ENCODE results near the gene CD99. TPM values are rescaled to one million over a fixed set of nuclear protein-coding genes. Genes with fewer than 3 reads are reported as not detected.

CD99 gene
- 317 TPM for total RNA-seq

- intact Hi-C loops (cut with DNase I) = no loop called here
- ATAC-seq = peak; percentile 96
- DNase-seq (ENCODE audit: low spot score) = peak; percentile 91
Observed at GRCh38 chrX:2690856-2691542, at the start of gene CD99. Gene CD99, plus strand, starts transcription at chrX:2691295. Its CDS starts 66 bp downstream, at chrX:2691361.

GRCh38 chrX:2642146-2642545 is 48.9 kb upstream of the CD99 start:
- no peak for ATAC-seq
- intact Hi-C loops (cut with DNase I) = no loop called here

GRCh38 chrX:2642791-2643190 is 48.3 kb upstream of the CD99 start:
- DNase-seq (ENCODE audit: low spot score) (no peak), ATAC-seq (no peak)
- intact Hi-C loops (cut with DNase I) = no loop called here

More at GRCh38 chrX:2642146-2642545, 48.9 kb upstream of the CD99 start:
- no peak for DNase-seq (ENCODE audit: low spot score)

DNA sequence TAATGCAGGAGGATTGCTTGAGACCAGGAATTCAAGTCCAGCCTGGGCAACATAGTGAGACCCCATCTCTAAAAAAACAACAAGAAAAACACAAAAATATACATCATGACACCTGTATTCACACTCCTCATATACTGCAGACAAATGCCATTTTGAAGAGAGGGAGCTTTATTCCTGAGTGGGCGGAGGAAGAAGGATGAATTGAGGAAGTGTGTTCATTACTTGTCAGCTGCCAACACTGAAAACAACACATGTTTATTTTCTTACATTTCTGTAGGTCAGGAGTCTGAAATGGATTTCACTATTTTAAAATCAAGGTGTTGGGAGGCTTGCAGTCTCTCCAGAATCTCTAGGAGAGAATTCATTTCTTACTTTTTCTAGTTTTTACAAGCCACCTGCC is 47.2 kb upstream of the CD99 start:
- intact Hi-C loops (cut with DNase I) = no loop called here
- no peak for ATAC-seq
- no peak for DNase-seq (ENCODE audit: low spot score)

DNA sequence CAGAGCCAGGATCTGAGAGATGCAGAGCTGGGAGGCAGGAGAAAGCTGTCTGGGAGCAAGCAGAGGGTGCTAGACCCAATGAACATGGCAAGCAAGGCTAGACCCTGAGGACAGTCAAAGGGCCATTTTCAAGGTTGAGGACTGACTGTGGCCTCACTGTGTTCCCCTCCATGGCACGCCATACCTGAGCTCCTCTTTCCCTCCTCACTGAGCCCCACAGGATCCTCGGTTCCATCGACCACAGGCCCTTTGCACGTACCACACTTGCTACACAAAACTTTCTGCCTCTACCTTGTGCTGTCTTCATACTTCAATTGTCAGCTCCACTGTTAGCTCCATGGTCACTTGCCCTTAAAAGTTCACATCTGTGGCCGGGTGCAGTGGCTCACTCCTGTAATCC is 45.5 kb upstream of the CD99 start:
- ATAC-seq = no peak
- no peak for DNase-seq (ENCODE audit: low spot score)
- intact Hi-C loops (cut with DNase I) = no loop called here

DNA sequence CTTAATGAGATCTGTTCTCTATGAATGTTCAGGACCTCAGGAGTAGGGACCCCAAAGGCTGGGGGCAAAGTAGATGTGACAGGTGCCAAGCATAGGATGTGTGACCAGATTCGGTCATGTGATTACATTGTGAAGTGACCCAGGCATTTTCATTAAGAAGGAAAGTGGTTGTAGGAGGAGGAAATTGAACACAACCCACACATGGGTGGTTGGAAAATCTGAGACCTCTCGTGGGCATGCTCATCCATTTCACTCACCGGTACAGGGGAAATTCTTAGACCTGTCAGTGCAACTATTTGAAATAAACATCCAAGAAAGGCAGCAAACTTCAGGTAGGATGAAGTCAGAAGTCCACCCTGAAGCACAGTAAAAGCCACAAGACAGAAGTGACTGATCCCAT is 43.5 kb upstream of the CD99 start:
- ATAC-seq (no peak), DNase-seq (ENCODE audit: low spot score) (no peak)
- intact Hi-C loops (cut with DNase I) = no loop called here

GRCh38 chrX:2650037-2650436 is 41.1 kb upstream of the CD99 start:
- intact Hi-C loops (cut with DNase I) = no loop called here
- ATAC-seq (no peak), DNase-seq (ENCODE audit: low spot score) (no peak)

GRCh38 chrX:2650865-2651264 is 40.2 kb upstream of the CD99 start:
- ATAC-seq (no peak), DNase-seq (ENCODE audit: low spot score) (no peak)
- intact Hi-C loops (cut with DNase I) = no loop called here

DNA sequence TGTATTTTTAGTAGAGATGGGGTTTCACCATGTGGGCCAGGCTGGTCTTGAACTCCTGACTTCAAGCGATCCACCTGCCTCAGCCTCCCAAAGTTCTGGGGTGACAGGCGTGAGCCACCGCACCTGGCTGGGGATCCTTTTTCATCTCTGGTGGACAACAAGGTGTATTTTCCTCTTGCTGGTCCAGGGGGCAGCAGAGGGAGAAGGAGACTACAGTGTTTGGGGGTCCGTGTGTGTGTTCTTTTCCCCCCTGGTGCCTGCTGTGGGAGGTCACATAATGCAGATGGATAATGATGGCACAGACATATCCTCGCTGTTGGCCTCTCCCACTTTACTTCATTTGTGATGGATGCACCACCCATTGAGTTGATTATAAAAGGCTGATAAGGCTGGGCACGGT is 39.0 kb upstream of the CD99 start:
- no peak for ATAC-seq
- intact Hi-C loops (cut with DNase I) = no loop called here
- no peak for DNase-seq (ENCODE audit: low spot score)

DNA sequence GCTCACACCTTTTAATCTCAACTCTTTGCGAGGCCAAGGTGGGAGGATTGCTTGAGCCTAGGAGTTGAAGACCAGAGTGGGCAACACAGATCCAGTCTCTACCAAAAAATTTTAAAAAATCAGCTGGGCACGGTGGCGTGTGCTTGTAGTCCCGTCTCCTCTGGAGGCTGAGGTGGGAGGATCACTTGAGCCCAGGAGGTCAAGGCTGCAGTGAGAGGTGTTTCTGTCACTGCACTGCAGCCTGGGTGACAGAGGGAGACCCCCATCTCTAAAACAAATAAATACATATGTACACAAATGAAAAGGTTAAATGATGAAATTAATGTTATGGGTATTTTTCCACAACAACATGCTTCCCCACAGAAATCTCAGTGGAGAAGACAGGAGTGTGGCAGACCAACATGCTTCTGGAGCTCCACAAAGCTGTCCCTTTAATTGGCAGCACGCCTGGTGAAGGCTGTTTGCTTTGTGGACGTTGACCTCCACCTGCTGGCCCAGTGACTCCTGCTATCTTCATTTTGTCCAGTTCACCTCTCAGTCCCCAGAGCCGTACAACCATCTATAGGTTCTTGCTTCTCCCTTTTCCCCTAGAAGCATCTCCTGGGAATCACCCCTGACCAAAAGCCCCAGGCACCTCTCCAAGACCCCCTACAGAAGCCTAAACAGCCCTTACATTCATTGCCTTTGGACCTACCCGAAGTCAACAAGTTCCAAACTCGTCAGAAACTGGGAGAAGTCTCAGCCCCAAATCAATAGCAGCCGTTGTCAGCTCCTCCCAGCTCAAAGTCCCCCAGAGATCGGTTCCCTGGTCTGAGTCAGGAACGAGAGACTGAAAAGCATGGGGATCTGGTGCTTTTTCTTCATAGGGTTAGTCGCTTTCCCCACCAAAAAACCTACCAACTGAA is 36.4 kb upstream of the CD99 start:
- intact Hi-C loops (cut with DNase I) = no loop called here
- DNase-seq (ENCODE audit: low spot score) (no peak), ATAC-seq (no peak)

DNA sequence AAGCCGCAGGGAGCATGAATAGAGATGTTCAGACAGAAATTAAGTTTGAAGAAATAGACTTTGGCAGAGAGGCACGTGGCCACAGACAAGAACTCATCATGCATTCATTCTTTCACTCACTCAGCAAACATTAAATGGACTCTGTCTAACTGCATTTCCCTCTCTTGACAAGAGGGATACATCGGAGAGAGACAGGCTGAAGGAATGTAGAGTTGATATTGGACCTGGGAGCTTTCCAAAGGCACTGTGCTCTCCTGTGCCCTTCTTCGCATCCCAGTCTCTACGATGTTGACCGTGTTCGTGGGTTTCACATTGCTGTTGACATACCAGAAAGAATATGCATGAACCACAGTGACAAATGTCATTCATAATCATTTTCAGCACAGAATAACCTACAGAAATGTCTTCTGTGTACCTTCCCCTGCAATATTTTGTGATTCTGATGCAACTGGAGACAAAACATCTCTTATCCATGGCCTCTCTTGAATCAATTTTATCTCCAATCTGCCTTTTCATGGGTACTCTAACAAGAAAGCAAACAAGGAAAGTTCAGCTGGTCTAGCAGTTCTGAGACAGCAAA is 34.7 kb upstream of the CD99 start:
- DNase-seq (ENCODE audit: low spot score) (no peak), ATAC-seq (no peak)
- intact Hi-C loops (cut with DNase I) = no loop called here

GRCh38 chrX:2657532-2658113 is 33.5 kb upstream of the CD99 start:
- no peak for DNase-seq (ENCODE audit: low spot score)
- ATAC-seq = no peak
- intact Hi-C loops (cut with DNase I) = no loop called here

- intact Hi-C loops (cut with DNase I) = no loop called here
- no peak for DNase-seq (ENCODE audit: low spot score)
- ATAC-seq = no peak
Observed at GRCh38 chrX:2658585-2659292, 32.4 kb upstream of the CD99 start.

GRCh38 chrX:2662586-2662985 is 28.5 kb upstream of the CD99 start:
- DNase-seq (ENCODE audit: low spot score) (no peak), ATAC-seq (no peak)
- intact Hi-C loops (cut with DNase I) = no loop called here

DNA sequence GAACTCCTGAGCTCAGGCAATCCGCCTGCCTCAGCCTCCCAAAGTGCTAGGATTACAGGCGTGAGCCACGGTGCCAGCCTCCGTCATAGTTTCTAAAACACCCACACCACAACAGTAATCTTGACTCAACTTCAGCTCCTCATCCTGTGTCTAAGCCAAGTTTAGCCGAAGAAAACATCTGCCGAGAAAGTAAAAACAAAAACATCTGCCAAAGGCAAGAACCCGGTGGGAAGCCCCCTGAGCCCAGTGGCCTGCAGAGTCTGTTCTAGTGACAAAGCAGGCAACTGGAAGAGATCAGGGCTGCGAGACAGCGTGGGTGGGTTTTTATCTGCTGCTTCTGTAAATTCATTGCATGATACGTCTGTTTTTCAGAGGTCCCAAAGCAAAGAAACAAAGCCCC is 26.6 kb upstream of the CD99 start:
- peak; percentile 82 for ATAC-seq
- intact Hi-C loops (cut with DNase I) = no loop called here
- DNase-seq (ENCODE audit: low spot score) = no peak

- ATAC-seq = peak; percentile 14
- no peak for DNase-seq (ENCODE audit: low spot score)
- intact Hi-C loops (cut with DNase I) = no loop called here
Observed at GRCh38 chrX:2665387-2666304, 25.4 kb upstream of the CD99 start.

DNA sequence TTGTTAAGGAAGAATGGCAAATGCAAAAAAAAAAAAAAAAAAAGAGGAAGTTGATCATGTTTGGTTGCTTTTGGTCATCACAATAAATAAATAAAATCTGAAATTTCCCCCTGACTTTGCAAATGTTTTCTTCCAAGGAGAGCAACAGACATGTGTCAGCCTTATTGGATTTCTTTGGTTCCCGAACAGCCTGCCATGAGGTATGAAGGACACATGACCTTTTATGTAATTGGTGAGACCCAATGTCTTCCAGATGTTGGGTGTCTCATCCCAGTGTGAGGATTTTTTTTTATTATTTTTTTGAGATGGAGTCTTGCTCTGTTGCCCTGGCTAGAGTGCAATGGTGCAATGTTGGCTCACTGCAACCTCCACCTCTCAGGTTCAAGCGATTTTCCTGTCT is 24.6 kb upstream of the CD99 start:
- intact Hi-C loops (cut with DNase I) = no loop called here
- DNase-seq (ENCODE audit: low spot score) = no peak
- ATAC-seq = peak; percentile 40

GRCh38 chrX:2670978-2671377 is 20.1 kb upstream of the CD99 start:
- ATAC-seq = no peak

More at GRCh38 chrX:2670978-2671377, 20.1 kb upstream of the CD99 start:
- DNase-seq (ENCODE audit: low spot score) = no peak
- intact Hi-C loops (cut with DNase I) = no loop called here
